AG09319 (cell line): ENCODE measurements around the gene LRRC55.

ENCODE experiments used
- DNase-seq: peaks from one replicate; pipeline ENCODE4 v3.0.0-alpha.2; 2010; ENCODE audit warnings: low read depth; ENCODE audit errors: extremely low read depth
- TF ChIP-seq, protein P1 (sequence below): IDR thresholded peaks from 2 replicates; pipeline ENCODE4 v1.5.1; 2011; ENCODE audit warnings: low read depth, mild to moderate bottlenecking, inconsistent platforms, low read length, moderate library complexity

Gene LRRC55

DNA sequence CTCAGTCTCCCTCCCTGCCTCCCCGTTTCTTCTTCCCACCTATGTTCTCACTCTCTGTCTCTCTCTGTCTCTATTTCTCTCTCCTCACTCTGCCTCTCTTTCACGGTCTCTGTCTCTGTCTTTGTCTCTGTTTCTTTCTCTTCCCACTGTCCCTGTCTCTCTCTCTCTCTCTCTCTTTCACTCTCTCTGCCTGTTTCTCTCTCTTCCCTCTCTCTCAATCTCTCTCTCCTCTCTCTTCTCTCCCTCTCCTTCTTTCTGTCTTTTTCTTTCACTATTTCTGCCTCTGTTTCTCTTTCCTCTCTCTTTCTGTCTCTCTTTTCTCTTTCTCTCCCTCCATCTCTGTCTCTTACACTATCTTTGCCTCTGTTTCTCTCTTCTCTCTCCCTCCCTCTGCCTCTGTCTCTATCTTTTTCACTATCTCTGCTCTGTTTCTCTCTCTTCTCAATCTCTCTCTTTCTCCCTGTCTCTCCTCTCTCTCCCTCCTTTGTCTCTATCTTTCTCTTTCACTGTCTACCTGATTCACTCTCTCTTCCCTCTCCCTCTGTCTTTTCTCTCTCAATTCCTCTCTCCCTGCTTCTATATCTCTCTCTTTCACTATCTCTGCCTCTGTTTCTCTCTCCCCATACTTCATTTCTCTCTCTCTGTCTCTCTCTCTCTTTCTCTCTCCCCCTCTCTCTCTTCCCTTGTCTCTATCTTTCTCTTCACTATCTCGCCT is 49.9 kb downstream of the LRRC55 start:
- no peak for DNase-seq
- TF ChIP-seq, protein P1, sequence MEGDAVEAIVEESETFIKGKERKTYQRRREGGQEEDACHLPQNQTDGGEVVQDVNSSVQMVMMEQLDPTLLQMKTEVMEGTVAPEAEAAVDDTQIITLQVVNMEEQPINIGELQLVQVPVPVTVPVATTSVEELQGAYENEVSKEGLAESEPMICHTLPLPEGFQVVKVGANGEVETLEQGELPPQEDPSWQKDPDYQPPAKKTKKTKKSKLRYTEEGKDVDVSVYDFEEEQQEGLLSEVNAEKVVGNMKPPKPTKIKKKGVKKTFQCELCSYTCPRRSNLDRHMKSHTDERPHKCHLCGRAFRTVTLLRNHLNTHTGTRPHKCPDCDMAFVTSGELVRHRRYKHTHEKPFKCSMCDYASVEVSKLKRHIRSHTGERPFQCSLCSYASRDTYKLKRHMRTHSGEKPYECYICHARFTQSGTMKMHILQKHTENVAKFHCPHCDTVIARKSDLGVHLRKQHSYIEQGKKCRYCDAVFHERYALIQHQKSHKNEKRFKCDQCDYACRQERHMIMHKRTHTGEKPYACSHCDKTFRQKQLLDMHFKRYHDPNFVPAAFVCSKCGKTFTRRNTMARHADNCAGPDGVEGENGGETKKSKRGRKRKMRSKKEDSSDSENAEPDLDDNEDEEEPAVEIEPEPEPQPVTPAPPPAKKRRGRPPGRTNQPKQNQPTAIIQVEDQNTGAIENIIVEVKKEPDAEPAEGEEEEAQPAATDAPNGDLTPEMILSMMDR, result no peak

DNA sequence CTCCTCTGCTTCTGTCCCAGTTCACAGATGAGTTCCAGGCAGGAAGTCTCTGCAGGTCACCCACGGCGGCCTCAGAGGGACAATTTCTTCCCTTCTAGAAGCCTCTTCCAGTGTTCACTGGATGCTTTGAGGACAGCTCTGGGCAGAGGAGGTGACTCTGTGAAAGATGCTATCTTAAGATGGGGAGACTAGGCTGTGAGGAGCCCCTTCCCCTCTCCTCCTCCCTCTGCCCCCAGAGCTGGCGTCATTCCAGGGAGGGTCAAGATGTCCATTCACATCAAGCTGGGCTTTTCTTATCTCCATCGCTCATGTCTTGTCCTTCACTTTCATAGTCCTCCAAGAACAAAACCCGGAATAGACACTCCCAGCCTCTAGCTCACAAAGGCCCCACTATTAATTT is 51.9 kb downstream of the LRRC55 start:
- TF ChIP-seq, protein P1, result no peak
- DNase-seq, result no peak

DNA sequence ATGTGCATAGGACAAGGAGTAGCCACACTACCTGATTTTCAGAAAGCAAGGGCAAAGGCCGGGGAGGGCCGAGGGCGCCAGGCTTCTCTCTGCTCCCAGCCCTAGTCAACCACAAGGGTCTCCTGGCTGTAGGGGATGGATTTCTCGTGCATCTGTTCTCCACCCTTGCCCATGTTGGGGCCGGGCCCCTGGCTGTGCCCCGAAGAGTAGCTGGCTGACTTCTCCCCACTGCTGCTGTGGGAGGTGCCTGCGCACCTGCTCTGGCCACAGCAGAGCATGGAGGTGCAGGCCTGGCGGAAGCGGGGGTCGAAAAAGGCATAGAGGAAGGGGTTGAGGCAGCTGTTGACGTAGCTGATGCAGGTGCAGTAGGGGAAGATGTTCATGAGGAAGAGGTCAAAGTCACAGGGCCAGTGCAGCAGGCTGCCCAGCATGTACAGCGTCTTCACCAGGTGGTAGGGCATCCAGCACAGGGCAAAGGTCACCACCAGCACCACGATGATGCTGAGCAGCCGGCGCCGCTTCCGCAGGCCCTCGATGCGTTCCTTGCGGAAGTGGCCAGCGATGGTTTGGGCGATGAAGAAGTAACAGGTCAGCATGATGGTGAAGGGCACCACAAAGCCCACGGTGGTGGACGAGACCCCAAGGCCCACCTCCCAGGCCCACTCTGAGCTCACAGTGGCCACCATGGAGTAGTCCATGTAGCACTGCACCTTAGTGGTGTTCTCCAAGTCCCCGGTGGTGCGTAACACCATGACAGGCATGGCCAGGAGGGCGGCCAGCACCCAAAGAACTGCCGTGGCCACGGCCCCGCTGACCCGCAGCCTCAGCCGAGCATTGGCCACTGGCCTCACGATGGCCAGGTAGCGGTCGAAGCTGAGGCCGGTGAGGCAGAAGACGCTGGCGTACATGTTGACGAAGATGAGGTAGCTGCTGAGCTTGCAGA is 54.3 kb downstream of the LRRC55 start:
- no peak for DNase-seq
- TF ChIP-seq, protein P1, result no peak

DNA sequence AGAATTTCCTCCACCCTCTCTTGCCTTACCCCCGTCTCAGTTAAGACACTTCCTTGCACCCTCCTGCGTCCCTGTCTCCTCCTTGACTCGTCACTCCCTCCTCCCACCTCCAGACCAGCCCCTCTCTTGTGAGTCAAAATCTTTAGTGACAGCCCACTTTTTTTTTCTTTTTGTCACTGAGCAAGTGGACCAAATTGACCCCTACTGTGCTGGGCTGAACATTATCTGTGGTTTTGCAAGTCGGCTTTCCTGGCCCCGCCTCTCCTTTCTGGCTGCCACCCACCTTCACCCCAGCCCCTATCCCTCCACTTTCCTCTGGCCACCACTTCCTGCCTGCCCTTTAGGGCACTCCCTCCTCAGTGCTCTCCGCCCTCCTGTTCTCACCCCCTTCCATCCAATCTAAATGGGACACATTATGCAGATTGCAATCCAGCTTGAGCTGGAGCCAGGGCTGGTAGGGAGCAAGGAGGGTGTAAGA is 55.5 kb downstream of the LRRC55 start, which contains the start of gene APLNR:
Gene APLNR (minus strand): TSS at position 47 of the 478 bp plus-strand sequence. CDS start 246 bp downstream, outside the sequence.
- TF ChIP-seq, protein P1, result no peak

GRCh38 chr11:57239348-57239747 is 57.6 kb downstream of the LRRC55 start:
- TF ChIP-seq, protein P1, result no peak
- no peak for DNase-seq

More for the DNA sequence above, 55.5 kb downstream of the LRRC55 start, which contains the start of gene APLNR:
- DNase-seq, result no peak

GRCh38 chr11:57240007-57240406 is 58.3 kb downstream of the LRRC55 start:
- TF ChIP-seq, protein P1, result no peak

More at GRCh38 chr11:57240007-57240406, 58.3 kb downstream of the LRRC55 start:
- DNase-seq, result no peak
